CD4-positive, alpha-beta T cell treated with Interleukin-4 for 1 hour (primary cell): ENCODE results near the gene TGM4.

Source experiments
- DNase-seq, 2 donors: peaks; one replicate each; pipeline ENCODE4 v3.0.0-alpha.2; 2020 to 2022

TGM4 gene

DNA sequence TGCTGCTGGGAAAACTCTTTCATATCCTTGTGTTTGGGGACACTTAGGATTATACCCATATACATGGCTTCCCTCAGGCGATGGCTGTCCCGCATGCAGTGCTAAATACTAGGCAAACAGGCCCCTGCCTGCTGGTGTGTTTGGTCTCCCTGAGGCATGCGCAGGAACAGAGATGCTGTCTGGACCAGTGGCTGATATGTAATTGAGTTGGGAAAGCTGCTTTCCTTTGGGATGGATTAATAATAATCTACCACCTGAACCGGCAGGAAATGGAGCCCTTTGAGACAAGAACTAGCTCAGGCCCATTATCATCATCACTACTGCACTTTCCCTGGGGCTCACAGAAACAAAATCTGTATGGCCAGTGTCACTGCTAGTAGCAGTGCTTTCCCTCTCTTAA, 83.6 kb downstream of the TGM4 start:
- DNase-seq = no peak

DNA sequence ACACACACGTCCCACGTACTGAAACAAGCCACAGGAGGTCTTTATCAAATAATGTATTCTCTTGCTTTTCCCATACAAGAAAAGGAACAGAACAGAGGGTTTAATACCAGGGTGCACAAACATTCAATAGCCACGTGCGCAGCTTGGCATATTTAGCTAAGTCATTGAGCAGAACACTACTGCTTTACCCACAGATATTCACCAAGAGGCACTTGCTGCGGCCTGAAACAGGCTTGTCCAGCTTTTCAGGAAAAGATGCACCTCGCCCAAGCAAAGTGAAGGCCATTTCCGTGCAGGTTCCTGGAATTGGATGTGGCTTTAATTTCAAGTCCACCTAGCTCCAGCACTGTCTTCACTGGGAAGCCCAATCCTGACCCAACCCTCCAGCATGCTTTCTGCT, 84.0 kb downstream of the TGM4 start:
- DNase-seq = no peak

DNA sequence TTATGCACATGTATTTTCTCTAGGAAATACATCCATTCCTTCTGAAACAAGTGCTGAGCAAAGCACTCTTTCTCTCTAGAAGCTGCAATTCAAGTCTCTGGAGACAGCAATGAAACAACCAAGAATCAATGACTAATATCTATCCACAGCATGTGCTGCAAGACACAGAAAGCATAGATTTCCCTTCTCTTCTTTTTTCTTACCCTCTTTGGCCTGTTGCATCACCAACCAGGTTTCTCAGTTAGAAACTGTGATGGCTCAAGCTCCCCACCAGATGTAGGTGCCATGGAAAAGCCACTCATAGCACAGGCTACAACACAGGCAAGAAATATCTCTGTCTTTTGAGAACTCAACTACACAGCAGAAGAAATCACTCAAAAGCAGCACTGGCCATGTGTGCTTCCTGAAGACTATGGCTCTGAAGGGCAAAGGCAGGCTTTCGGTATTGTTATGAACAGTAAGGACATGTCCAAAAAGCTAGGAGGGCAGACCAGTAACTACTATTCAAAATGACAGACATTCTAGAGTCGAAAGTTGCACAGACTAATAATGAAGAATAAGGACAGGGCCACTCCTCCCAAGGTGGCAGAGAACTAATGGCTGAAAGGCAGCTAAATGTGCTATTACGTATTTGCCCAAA, 86.1 kb downstream of the TGM4 start:
- DNase-seq = no peak

DNA sequence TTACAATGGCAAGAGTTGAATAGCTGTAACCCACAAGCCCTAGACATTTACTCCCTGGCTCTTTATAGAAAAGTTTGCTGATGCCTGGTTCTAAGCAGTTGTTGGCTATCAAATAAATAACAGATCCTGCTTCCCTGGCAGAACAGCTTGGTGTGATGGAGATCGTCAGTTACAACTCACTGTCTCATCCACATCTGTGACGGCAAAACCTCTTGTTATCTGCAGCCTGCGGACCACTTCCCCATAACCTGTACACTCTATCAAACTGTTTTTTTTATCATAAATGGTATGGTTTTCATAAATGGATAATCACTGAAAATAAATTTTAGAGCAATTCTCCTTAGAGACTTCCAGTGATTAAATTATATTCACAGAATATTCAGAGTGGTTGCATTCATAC, 87.5 kb downstream of the TGM4 start:
- no peak for DNase-seq

DNA sequence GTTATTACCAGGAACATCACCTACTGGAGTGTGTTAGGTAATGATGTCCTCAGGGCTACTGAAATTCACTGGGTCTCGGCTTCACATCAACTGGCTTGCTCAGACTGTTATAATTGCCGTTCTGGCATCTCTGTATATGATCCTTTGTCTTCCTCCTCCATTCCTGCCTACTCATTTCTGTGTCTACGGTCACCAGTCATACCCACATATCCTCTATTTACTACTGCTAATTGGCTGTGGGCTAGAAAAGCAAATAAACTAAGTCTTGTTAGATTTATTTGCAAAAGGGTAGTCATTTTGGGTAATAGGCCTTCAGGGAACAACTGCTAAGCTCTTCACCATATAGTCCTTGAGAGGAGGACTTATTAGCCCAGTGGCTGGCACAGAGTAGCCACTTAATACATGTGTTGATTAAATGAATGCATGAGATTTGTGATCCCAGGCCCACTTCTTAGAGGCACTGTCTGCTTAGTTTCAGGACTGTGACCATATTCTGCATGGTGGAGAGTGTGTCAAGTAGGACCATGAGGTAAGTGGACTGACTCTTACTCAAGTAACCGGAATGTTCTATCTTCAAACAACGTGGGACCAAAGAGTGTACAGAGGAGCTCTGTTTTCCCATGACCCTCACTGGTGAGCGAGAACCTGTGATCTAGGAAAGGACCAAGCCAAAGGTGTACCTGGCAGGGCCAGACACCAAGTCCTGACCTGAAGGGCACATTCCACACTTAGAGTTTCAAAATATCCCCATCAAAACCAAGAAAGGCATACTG, 88.4 kb downstream of the TGM4 start:
- DNase-seq = no peak

DNA sequence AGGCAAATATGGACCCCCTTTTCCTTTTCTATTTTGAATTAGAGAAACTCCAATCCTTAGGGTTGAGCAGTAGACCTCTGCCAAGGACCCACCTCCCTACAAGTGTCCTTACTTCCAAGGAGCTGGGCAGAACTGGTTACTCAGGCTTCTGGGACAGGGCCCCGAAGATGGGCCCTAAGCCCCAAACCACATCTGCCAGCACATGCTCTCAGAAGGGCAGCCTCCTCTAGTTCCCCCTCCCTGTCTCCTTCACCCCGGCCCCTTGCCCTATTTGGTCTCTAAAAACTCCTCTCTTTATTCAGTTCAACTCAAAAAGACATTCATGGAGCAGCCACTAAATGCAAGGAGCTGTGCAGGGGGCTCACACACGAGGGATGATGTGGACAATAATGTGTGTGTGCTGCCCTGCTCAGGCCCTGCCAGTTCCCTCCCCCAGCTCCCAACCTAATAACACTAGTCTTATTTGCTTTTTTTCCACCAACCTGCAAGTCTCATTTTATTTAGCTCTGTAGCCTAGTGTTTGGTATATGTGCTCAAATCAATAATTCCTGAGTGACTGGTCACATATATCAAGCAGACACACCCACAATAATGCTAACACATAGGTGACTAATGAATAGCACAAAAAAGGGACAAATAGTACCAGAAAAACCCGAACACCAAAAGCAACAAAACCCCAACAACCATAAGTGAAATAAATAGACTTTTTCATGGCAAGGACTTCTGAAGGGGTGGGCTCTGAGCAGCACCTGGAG, 89.3 kb downstream of the TGM4 start:
- no peak for DNase-seq
